ENCODE results near the gene AHRR.
A peak's percentile ranks its signal among the peaks of the same experiment; 100 is the strongest.

DNA sequence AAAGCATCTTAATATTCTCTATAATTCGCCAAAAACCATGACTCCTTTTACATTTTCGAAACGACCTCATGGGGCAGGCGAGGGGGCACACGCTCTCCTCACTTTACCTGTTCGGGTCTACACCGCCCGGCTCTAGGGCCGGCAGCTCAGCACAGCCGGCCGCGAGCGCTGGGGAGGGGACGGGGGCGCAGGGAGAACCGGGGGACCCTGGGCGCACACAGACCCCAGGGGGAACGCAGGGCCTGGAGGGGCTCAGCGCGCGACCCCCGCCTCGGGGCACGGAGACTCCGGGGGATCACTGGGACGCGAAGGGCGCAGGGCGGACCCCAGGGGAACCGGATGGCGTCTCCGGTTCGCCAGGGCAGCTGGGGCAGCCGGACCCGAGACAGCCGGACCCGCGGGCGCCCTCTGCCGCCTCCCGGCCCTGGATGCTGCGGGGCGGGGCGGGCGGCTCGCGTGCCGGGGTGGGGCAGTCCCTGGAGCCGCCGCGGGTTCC is at the start of gene AHRR:
- TF ChIP-seq, protein P1, sequence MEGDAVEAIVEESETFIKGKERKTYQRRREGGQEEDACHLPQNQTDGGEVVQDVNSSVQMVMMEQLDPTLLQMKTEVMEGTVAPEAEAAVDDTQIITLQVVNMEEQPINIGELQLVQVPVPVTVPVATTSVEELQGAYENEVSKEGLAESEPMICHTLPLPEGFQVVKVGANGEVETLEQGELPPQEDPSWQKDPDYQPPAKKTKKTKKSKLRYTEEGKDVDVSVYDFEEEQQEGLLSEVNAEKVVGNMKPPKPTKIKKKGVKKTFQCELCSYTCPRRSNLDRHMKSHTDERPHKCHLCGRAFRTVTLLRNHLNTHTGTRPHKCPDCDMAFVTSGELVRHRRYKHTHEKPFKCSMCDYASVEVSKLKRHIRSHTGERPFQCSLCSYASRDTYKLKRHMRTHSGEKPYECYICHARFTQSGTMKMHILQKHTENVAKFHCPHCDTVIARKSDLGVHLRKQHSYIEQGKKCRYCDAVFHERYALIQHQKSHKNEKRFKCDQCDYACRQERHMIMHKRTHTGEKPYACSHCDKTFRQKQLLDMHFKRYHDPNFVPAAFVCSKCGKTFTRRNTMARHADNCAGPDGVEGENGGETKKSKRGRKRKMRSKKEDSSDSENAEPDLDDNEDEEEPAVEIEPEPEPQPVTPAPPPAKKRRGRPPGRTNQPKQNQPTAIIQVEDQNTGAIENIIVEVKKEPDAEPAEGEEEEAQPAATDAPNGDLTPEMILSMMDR (IDR thresholded peaks at IDR 0.05), result peak in 1 of 4 experiments; percentile 43
- TF ChIP-seq POLR2A (IDR thresholded peaks at IDR 0.05) (no peak), POLR2AphosphoS5 (IDR thresholded peaks at IDR 0.05) (no peak), EP300 (IDR thresholded peaks at IDR 0.05) (no peak)

Measured in sigmoid colon (tissue), 4 donors.